ENCODE results near the gene GORAB. TPM values are rescaled to one million over a fixed set of nuclear protein-coding genes. Genes with fewer than 3 reads are reported as not detected.

The GORAB gene
- total and polyA plus RNA-seq, 2 donors from 2014 or later, result 5.8 to 13.6 TPM

DNA sequence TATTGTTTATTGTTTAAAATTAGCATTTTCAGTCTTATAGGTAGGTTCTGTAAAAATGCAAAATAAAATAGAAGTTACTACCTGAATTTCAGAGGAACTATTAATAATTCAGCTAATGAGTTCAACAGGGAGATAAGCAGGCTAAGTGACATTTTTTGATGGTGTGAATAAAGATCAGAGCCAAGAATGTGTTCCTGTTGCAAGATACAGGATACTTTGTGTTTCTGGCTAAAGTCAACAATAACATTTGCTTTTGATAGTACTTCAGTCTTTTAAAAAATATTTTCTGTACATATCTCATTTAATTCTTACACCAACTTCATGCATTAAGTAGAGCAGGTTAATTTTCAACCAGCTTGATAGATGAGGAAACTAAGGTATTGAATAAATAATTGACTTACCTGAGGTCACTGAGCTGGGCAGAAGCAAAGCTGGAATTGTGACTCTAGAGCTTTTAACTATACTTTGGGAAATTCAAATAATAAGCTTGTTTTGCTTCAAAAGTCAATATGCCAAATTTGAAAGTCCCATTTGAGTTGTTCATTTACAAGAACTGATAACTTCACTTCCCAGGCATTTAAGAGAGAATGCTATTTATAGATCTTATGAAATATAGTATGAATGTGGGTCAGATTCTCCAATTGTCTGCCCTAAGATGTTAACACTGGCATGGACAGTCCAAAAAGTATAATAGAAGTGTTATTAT lies 6.0 kb downstream of the GORAB start:
- intact Hi-C loops (cut with DNase I), result no loop called here
- Histone ChIP-seq H3K36me3 (ENCODE audit: control insufficient read depth in 2 of 3, insufficient read depth in 3 of 3, low read length in 3 of 3) (peaks cover 0 to 9% (median 5%) of the 10 kb centered on the region in 3 donors), H3K27ac (ENCODE audit: low read depth in 2 of 2, low read length in 2 of 2) (no peak overlapping the region), H3K9ac (ENCODE audit: low read length in 3 of 3) (no peak overlapping the region), H3K4me3 (ENCODE audit: low read length in 3 of 3) (no peak overlapping the region), H3K4me1 (ENCODE audit: control insufficient read depth in 2 of 3, insufficient read depth in 2 of 3, low read depth in 1 of 3, low read length in 3 of 3) (peaks cover 0 to 8% (median 0%) of the 10 kb centered on the region in 3 donors), H3K9me3 (ENCODE audit: control insufficient read depth in 2 of 3, insufficient read depth in 1 of 3, low read length in 3 of 3) (no peaks in the 10 kb centered on the region), H3K27me3 (ENCODE audit: control insufficient read depth, insufficient read depth, low read length) (no peaks in the 10 kb centered on the region)
- TF ChIP-seq, protein P1, sequence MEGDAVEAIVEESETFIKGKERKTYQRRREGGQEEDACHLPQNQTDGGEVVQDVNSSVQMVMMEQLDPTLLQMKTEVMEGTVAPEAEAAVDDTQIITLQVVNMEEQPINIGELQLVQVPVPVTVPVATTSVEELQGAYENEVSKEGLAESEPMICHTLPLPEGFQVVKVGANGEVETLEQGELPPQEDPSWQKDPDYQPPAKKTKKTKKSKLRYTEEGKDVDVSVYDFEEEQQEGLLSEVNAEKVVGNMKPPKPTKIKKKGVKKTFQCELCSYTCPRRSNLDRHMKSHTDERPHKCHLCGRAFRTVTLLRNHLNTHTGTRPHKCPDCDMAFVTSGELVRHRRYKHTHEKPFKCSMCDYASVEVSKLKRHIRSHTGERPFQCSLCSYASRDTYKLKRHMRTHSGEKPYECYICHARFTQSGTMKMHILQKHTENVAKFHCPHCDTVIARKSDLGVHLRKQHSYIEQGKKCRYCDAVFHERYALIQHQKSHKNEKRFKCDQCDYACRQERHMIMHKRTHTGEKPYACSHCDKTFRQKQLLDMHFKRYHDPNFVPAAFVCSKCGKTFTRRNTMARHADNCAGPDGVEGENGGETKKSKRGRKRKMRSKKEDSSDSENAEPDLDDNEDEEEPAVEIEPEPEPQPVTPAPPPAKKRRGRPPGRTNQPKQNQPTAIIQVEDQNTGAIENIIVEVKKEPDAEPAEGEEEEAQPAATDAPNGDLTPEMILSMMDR (IDR thresholded peaks at IDR 0.05; ENCODE audit: borderline replicate concordance, extremely low read depth, insufficient read depth), result no peak
- FAIRE-seq, result peak; percentile 15
- DNase-seq, result no peak

DNA sequence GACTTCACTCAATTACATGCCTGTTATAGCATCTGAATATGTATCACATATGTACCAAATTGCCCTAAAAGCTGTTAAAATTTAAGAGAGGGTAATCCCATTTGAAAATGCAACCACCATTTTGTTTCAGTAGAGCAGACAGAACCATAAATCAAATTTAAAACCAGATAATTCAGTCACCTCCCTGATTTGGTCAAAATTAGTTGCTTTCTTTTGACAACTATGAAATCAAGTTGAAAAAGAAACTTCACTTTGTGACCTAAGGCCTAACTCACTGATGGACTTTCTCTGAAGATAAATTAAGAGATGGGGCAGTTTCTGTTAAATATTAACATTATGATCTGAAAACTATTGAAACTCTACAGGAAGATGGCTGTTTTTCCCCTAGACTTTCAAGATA lies 6.7 kb downstream of the GORAB start:
- no peak overlapping the region for H3K4me3 ChIP-seq (ENCODE audit: low read length in 3 of 3)
- H3K36me3 ChIP-seq (ENCODE audit: control insufficient read depth in 2 of 3, insufficient read depth in 3 of 3, low read length in 3 of 3), result peaks cover 0 to 13% (median 5%) of the 10 kb centered on the region in 3 donors
- DNase-seq (no peak), FAIRE-seq (no peak)
- TF ChIP-seq, protein P1 (IDR thresholded peaks at IDR 0.05; ENCODE audit: borderline replicate concordance, extremely low read depth, insufficient read depth), result no peak
- no peaks in the 10 kb centered on the region for H3K27me3 ChIP-seq (ENCODE audit: control insufficient read depth, insufficient read depth, low read length)
- no peak overlapping the region for H3K9ac ChIP-seq (ENCODE audit: low read length in 3 of 3)
- H3K9me3 ChIP-seq (ENCODE audit: control insufficient read depth in 2 of 3, insufficient read depth in 1 of 3, low read length in 3 of 3), result no peaks in the 10 kb centered on the region
- no peak overlapping the region for H3K27ac ChIP-seq (ENCODE audit: low read depth in 2 of 2, low read length in 2 of 2)
- H3K4me1 ChIP-seq (ENCODE audit: control insufficient read depth in 2 of 3, insufficient read depth in 2 of 3, low read depth in 1 of 3, low read length in 3 of 3), result peaks cover 0 to 5% (median 0%) of the 10 kb centered on the region in 3 donors
- intact Hi-C loops (cut with DNase I), result no loop called here

DNA sequence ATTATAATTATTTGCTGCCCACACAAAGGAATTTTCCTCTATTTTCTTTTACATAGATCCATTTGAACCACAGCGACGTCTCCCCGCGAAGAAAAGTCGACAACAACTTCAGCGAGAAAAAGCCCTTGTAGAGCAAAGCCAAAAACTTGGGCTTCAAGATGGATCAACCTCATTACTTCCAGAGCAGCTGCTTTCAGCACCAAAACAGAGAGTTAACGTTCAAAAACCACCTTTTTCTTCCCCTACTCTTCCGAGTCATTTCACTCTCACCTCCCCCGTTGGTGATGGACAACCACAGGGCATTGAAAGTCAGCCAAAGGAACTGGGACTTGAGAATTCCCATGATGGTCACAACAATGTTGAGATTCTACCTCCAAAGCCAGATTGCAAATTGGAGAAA lies 7.2 kb downstream of the GORAB start:
- intact Hi-C loops (cut with DNase I), result no loop called here
- H3K9ac ChIP-seq (ENCODE audit: low read length in 3 of 3), result no peak overlapping the region
- no peak overlapping the region for H3K27ac ChIP-seq (ENCODE audit: low read depth in 2 of 2, low read length in 2 of 2)
- no peak for DNase-seq
- H3K4me3 ChIP-seq (ENCODE audit: low read length in 3 of 3), result no peak overlapping the region
- H3K27me3 ChIP-seq (ENCODE audit: control insufficient read depth, insufficient read depth, low read length), result no peaks in the 10 kb centered on the region
- H3K36me3 ChIP-seq (ENCODE audit: control insufficient read depth in 2 of 3, insufficient read depth in 3 of 3, low read length in 3 of 3), result peaks cover 0 to 16% (median 5%) of the 10 kb centered on the region in 3 donors
- peaks cover 0 to 5% (median 0%) of the 10 kb centered on the region in 3 donors for H3K4me1 ChIP-seq (ENCODE audit: control insufficient read depth in 2 of 3, insufficient read depth in 2 of 3, low read depth in 1 of 3, low read length in 3 of 3)
- no peak for FAIRE-seq
- no peaks in the 10 kb centered on the region for H3K9me3 ChIP-seq (ENCODE audit: control insufficient read depth in 2 of 3, insufficient read depth in 1 of 3, low read length in 3 of 3)
- TF ChIP-seq, protein P1 (IDR thresholded peaks at IDR 0.05; ENCODE audit: borderline replicate concordance, extremely low read depth, insufficient read depth), result no peak

Data from kidney (tissue), 14 donors.